Activated CD8-positive, alpha-beta memory T cell treated with anti-CD3 and anti-CD28 coated beads, Interleukin-2, amount 50 U/mL, for 24 hours (primary cell): Measurements from ENCODE around the gene KRTAP3-3.

Experiments
- DNase-seq: peaks from one replicate; pipeline ENCODE4 v3.0.0-alpha.2; 2020; ENCODE audit errors: extremely low read depth

The KRTAP3-3 gene

GRCh38 chr17:40958086-40958953 lies 35.6 kb downstream of the KRTAP3-3 start:
- DNase-seq: no peak

DNA sequence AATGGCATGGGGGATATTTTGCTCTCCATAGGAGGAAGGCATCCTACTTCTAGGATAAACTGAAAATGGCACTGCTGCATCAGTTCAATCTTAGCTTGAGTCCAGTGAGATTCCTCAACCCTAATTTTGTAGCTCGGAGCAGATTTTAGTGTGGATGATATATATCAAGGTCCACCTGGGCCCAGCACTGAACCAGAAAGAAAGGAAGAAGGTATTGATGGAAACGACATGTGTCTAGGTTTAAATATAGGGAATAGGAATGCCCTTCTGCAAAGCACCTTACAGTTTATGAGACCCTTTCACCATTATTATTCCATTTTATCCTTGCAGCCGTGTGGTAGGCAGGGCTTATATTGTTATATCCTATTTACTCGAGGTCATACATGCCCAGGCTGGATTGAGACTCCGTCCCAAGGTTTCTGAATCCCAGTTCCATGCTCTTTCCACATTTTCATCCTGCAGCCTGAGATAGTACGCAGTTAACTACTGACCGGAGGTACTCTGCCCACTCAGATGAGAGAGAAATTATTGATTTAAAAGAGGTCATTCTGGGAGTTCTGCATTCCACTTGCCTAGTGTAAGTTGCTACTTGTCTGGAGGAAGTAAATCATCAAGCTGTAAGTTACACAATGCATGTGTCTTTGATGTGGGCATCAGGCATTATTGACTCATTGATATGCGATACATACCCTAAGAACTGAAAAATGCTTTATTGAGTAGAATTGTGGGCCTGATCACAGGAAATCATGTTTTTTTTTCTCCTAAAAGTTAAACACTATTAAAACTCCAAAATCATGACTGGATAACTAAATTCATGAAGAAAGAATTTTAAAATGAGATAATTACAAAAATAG lies 37.3 kb downstream of the KRTAP3-3 start:
- DNase-seq: no peak

DNA sequence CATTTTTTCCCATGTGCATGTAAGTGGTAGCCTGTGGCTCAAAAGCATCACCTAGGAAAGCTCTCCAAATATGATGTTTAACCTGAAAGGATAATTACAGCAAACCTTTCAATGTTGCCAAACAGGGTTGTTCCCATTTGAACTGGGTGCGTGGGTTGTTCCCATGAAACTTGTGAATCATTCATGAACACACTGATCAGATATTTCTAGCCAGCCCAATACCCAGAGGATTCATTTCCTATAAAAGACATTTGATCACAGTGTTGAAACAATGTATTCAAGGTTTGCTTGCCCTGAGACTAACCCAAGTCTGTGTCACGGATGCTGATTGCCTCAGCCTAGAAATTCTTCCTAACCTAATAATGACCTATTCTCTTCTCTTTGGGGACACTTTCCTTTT lies 40.1 kb downstream of the KRTAP3-3 start:
- DNase-seq: no peak

GRCh38 chr17:40952661-40953060 lies 41.3 kb downstream of the KRTAP3-3 start:
- no peak for DNase-seq

DNA sequence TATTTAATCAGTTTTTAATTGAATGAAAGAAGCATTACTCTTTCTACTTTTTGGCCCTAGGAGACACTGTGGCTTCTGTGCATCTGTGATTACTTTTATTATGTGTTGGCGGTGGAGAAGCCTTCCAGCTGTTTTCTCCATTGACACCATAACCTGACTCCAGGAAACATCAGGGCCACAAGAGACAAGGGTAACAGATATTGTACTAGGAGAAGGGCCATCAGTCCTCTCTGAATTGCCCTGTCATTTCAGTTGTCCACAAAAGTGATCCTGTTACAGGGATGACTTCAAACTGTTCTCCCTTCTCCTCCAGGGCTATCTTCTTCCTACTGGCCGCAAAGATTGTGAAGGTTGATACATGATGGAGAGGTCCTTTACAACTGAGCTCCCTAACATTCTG lies 41.8 kb downstream of the KRTAP3-3 start:
- DNase-seq: no peak

DNA sequence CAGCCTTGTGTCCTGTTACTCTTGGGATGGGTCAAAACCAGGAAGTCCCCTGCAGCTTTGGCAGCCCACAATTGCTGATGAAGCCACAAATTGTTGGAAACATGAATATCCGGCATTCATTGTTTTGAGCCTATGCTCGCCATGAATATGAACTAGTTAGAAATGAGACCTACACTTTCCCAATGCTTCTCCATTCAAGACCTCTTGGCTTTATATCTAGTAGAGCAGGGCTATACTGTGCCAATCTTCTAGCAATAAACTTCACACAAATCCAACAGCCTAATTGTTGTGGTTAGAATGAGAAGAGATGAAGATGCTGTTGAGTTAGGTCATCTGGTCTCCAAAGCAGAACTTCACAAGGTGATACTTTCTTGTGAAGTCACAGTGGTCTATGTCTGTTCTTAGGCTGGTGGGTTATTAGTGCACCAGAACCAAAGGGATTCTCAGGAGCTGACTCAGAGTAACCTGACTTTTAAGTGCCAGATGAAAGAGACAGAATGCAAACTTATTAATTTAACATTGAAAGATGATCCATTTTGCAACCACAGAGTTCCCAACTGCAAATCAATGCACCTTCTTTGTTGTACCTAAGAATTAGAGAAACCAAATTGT lies 42.8 kb downstream of the KRTAP3-3 start:
- DNase-seq: no peak

DNA sequence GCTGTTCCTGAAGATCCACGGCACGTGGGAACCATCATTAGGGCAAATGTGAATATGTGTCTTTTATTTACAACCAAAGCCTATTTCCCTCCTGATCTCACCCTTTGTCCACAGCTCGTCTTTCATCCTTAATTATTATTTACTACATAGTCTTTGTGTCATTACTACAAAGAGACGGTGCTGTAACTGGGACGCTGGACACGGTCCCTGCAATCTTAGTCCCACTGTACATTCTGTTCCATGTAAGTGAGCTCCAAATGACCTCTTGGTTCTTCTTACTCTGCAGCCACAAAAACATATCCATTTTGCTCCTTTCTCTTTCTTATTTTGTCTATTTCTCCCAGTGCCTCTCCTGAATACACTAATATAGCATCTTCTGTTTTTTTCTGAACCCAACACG lies 43.8 kb downstream of the KRTAP3-3 start:
- DNase-seq: no peak

DNA sequence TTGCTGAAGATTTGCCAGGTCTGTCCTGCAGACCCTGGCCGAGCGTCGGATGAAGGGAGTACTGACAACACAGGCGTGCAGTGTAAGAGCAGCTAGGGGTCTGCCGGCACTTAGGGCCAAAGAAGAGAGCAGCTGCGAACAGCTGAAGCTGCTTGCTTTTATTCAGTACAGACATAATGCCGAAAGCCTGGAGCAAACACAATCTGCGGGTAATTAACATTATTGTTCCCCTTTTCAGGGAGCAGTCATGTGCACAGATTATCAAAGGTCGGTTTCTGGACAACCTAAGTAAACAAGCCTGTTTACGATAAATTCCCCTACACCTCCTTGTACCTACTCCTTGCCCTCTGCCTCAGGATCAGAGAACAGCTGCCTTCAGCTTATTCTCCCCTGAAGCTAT lies 44.5 kb downstream of the KRTAP3-3 start:
- no peak for DNase-seq

DNA sequence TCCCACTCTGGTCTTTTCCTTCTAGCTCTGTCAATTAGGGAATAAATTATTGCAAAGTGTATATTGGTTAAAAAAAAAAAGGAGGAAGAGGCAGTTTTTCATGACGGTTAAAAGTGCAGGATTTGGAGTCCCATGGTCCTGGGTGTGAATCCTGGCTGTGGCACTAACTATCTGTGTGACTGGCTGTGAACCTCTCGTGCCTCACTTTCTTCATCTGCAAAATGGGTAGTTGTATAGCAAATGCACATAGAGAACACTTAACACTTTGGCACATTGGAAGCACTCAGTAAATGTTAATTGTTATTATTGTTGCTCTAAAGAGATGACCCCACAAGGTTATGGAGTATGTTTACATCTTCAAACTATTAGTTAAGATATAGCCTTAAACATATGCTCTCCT lies 46.0 kb downstream of the KRTAP3-3 start:
- DNase-seq: no peak

DNA sequence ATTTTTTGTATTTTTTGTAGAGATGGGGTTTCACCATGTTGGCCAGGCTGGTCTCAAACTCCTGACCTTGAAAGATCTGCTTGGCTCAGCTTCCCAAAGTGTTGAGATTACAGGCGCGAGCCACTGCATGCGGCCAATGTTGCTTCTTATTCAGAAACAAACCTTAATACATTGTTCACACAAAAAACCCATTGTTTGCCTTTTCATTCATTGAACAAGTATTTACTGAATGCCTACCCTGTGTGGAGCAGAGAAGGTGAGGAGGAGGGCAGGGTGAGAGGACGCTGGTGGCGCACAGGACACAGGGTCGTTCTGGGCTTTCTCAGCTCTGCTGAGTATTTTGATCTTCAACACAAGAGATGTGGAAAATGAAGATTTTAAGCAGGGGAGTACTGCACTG lies 48.5 kb downstream of the KRTAP3-3 start:
- DNase-seq: no peak

GRCh38 chr17:40944531-40944930 lies 49.4 kb downstream of the KRTAP3-3 start:
- DNase-seq: no peak
